HG03039 (cell line): Measurements from ENCODE around the gene SPOCD1.

ENCODE experiments used
- ATAC-seq: cut with Tn5 transposase; IDR thresholded peaks from one replicate; pipeline ENCODE4 v1.9.1; 2021; ENCODE audit warnings: mild to moderate bottlenecking, moderate library complexity; ENCODE audit not compliant: unreplicated experiment

The SPOCD1 gene

GRCh38 chr1:31788138-31788824 is 27.5 kb downstream of the SPOCD1 start:
- ATAC-seq = peak; percentile 73

DNA sequence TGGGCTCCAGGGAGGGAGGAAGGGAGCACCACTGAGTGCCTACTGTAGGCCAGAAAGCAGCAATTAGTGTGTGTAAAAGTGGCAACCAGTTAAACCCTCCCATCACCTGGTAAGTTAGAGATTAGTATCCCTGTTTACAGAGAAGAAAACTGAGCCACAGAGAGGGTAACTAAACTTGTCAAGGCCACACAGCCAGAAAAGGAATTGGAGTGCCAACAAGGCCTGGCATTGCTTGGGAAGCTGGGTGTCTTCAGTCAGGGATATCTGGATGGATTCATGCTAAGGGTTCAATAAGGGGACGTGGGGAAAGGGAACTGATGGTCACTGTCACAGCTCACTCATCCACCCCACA is 28.1 kb downstream of the SPOCD1 start:
- no peak for ATAC-seq

- no peak for ATAC-seq
Measured at GRCh38 chr1:31787261-31787660, 28.6 kb downstream of the SPOCD1 start.

DNA sequence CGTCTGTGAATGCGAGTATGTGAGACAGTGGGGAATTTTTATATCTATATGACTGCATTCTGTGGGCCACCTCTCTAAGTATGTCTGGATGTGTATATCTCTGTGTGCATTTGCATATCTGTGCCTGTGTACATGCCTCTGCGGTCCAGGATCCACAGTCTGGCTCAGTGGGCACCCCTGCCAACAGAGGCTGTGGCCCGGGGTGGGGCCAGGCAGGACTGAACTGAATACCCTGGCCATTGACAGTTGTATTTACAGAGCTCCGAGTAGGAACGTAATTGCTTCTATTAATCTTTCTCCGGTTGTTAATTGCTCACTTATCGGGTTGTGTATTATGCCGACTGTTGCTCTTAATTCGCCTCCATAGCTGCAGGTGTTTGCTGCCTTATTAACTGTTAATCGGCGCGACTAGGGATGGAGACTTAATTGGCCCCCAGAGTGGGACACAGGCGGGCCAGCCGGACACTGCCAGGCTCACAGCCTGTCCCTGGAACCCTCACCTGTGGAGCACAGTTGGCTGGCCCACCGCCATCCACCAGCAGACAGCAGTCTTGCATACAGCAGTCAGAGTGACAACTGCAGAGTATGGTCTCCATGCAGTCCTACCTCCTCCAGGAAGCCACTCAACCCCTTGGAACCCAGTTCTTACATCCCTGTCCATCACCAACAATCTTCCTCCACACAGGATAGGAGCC is 29.3 kb downstream of the SPOCD1 start:
- no peak for ATAC-seq

GRCh38 chr1:31785947-31786290 is 29.9 kb downstream of the SPOCD1 start:
- no peak for ATAC-seq

GRCh38 chr1:31785020-31785946 is 30.5 kb downstream of the SPOCD1 start:
- no peak for ATAC-seq

- ATAC-seq = no peak
Measured at GRCh38 chr1:31784356-31785019, 31.3 kb downstream of the SPOCD1 start.

DNA sequence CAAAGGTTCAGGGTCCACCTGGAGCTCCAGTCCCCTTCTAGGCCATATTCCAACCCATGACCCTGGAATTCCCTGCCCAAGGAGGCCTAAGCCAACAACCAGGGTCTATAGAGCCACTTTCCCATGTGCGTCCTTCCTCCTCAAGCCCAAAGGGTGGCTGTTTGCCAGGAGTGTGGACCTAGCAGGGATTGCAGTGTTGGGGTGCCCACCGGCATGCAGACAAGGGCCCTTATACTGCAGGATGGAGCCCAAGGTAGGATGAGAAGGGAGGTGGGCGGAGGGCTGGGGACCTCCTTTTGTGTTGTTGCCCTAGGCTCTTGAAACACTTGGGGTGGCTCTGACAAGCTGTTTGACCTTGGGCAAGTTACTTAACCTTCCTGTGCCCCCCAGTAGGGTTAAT is 32.0 kb downstream of the SPOCD1 start:
- no peak for ATAC-seq

GRCh38 chr1:31782421-31783410 is 33.1 kb downstream of the SPOCD1 start:
- no peak for ATAC-seq

- ATAC-seq = no peak
Measured at GRCh38 chr1:31781756-31782371, 34.0 kb downstream of the SPOCD1 start.

DNA sequence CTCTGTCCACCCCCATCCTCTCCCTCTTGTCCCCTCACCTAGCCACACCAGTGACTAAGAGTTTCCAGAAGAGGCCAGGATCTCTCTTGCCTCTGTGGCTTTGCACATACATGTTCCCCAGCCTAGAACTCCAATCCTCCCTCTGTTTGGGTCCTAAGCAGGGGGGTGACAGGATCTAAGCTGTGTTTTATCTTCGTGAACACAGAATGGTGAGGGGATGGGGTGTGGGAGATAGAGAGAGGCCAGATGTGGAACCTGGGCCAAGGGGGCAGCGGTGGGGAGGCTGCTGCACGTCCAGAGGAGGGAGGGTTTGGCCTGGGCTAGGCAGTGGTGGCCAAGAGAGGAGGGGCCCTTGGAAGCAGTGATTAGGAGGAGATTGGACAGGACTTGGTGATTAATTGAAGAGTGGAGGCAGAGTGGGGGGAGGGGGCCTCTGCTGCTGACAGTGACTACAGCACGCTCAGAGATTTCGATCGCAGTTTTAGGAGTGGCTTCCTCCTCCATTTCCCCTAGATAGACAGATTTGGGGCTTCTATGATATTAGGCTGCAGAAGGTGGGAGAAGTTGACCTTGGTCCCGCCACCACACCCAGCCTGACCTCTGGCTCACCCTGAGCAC is 34.6 kb downstream of the SPOCD1 start:
- ATAC-seq = no peak

DNA sequence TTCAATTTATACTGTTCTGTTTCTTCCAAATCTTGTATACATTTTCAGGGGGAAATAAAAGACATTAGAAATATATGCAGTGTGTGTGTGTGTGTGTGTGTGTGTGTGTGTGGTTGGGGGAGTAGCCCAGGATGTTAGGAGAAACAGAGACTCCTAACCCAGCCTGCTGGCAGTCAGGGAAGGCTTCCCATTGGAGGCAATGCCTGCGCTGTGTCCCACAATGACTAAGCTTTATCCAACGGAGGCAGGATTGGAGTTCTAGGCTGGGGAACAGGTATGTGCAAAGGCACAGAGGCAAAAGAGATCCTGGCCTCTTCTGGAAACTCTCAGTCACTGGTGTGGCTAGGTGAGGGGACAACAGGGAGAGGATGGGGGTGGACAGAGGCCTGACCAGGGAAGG is 35.2 kb downstream of the SPOCD1 start:
- no peak for ATAC-seq

- no peak for ATAC-seq
Measured at GRCh38 chr1:31779687-31780086, 36.1 kb downstream of the SPOCD1 start.

DNA sequence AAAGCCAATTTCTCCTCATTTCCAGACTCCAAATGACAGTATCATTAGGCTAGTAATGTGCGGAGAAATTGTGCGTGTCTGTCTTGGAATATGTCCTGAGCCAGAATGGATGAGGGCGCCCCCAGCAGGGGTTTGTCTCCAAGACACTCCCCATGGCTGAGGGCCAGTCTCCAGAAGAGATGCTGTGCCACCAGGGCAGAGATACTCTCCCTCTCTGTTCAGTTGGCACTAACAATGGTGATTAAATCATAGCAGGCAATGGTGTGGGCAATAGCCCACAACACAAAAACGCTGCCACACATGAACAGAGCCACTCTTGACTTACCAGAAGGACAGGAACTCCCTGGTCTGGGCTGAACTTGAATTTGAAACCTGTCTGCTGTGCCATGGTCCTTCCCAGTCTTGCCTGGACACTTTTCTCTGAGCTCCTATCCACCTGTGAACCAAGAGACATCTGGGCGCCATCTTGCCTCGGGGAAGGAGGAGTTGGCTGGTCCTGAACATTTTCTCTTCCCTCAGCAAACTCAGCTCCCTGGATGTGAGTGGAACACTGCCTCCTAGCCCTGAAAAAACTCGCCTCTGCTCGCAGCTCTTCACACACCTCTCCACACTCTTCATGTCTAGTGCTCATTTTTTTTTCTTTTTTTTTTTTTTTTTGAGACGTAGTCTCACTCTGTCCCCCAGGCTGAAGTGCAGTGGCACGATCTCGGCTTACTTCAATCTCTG is 36.9 kb downstream of the SPOCD1 start:
- ATAC-seq = no peak

GRCh38 chr1:31776516-31776915 is 39.3 kb downstream of the SPOCD1 start:
- no peak for ATAC-seq

DNA sequence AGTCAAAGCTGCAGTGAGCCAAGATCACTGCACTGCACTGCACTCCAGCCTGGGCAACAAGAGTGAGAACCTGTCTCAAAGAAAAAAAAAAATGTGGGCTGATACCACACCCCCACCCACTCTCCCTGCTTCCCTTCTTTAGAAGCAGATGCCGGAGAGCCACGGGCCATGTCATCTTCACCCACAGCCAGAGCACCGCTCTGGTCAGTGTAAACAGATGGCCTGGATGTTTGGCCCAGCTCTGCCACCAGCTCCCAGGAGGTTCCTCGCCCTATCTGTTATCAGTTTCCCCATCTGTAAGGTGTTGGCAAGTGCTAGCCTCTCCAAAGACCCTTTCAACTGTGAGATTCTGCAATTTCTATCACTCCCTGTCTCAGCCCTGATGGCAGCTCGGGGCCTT is 39.8 kb downstream of the SPOCD1 start:
- ATAC-seq = no peak

- ATAC-seq = no peak
Measured at GRCh38 chr1:31775210-31775999, 40.4 kb downstream of the SPOCD1 start.

DNA sequence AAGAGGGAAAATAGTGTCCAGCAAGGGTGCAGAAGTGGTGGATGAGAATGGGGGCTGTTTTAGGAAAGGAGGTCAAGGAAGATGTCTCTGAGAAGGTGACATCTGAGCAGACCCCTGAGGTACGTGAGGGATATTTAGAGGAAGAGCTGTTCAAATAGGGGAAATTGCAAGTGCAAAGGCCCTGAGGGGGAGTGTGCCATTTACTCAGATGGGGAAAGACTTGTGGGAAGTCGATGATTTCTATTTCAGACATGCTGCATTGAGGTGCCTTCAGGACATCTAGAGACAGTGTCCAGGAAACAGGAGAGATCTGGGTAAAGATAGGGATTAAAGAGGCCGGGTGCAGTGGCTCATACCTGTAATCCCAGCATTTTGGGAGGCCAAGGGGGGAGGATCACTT is 41.3 kb downstream of the SPOCD1 start:
- ATAC-seq = no peak
